HG03457 (cell line): ENCODE data around the gene STN1.

Source experiments
- ATAC-seq: cut with Tn5 transposase; IDR thresholded peaks from one replicate; pipeline ENCODE4 v1.9.1; 2021; ENCODE audit warnings: moderate number of reproducible peaks; ENCODE audit not compliant: unreplicated experiment

Gene STN1

GRCh38 chr10:103930449-103930848 lies 12.5 kb upstream of the STN1 start:
- ATAC-seq, result no peak

GRCh38 chr10:103929381-103929921 lies 11.5 kb upstream of the STN1 start:
- no peak for ATAC-seq

GRCh38 chr10:103928784-103929183 lies 10.8 kb upstream of the STN1 start:
- ATAC-seq, result no peak

- no peak for ATAC-seq
Observed at GRCh38 chr10:103926722-103927319, 8.8 kb upstream of the STN1 start.

GRCh38 chr10:103925591-103925990 lies 7.6 kb upstream of the STN1 start:
- no peak for ATAC-seq

GRCh38 chr10:103923502-103923901 lies 5.5 kb upstream of the STN1 start:
- no peak for ATAC-seq

GRCh38 chr10:103922659-103923058 lies 4.7 kb upstream of the STN1 start:
- ATAC-seq, result no peak

- ATAC-seq, result no peak
Observed at GRCh38 chr10:103921750-103922195, 3.8 kb upstream of the STN1 start.

GRCh38 chr10:103921248-103921647 lies 3.3 kb upstream of the STN1 start:
- ATAC-seq, result no peak

GRCh38 chr10:103919648-103920025 lies 1.7 kb upstream of the STN1 start:
- no peak for ATAC-seq

- peak; percentile 4 for ATAC-seq
Observed at GRCh38 chr10:103917302-103918052, 507 bp downstream of the STN1 start.

GRCh38 chr10:103916876-103917275 lies 1.1 kb downstream of the STN1 start:
- ATAC-seq, result no peak

GRCh38 chr10:103916254-103916653 lies 1.7 kb downstream of the STN1 start:
- ATAC-seq, result no peak

- ATAC-seq, result no peak
Observed at GRCh38 chr10:103915796-103916195, 2.2 kb downstream of the STN1 start.

GRCh38 chr10:103912759-103913158 lies 5.2 kb downstream of the STN1 start:
- ATAC-seq, result no peak

- ATAC-seq, result no peak
Observed at GRCh38 chr10:103911021-103911459, 6.9 kb downstream of the STN1 start.

GRCh38 chr10:103910442-103911012 lies 7.5 kb downstream of the STN1 start:
- ATAC-seq, result no peak

- no peak for ATAC-seq
Observed at GRCh38 chr10:103905441-103905840, 12.5 kb downstream of the STN1 start.

- no peak for ATAC-seq
Observed at GRCh38 chr10:103901299-103901698, 16.7 kb downstream of the STN1 start.

GRCh38 chr10:103899312-103899711 lies 18.7 kb downstream of the STN1 start:
- ATAC-seq, result no peak

- no peak for ATAC-seq
Observed at GRCh38 chr10:103897241-103897774, 20.7 kb downstream of the STN1 start.

GRCh38 chr10:103896225-103896624 lies 21.8 kb downstream of the STN1 start:
- no peak for ATAC-seq
